Cardiac fibroblast (primary cell): ENCODE measurements around the gene TLR3.

Source experiments
- DNase-seq, 2 donors: peaks; one replicate each; pipeline versions ENCODE4 v3.0.0 to v3.0.0-alpha.2; 2010; ENCODE audit warnings: low read depth in 2 of 2
- H3K4me3 ChIP-seq, 2 donors: replicated peaks in 1 of 2; 1 replicate in 1 of 2; 2 replicates in 1 of 2; pipeline ENCODE4 v1.5.1; 2011; ENCODE audit warnings: low read depth in 2 of 2, low read length in 2 of 2, mild to moderate bottlenecking in 2 of 2, moderate library complexity in 1 of 2
- CTCF ChIP-seq: IDR thresholded peaks from one replicate; pipeline ENCODE4 v1.5.1; 2011; ENCODE audit warnings: low read depth, mild to moderate bottlenecking, low read length, inconsistent platforms

Gene TLR3

DNA sequence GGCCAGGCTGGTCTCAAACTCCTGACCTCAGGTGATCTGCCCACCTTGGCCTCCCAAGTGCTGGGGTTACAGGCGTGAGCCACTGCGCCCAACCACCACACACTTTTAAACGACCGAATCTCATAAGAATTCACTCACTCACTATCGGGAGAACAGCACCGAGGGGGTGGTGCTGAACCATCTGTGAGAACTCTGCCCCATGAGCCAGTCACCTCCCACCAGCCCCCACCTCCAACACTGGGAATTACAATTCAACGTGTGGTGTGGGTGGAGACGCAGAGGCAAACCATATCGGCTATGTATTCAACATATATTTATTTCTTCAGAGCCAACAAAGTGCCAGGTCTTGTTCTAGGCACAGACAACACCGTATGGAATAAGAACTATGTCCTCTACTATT is 3.6 kb downstream of the TLR3 start:
- TF ChIP-seq CTCF = no peak
- H3K4me3 ChIP-seq = no peak overlapping the region
- no peak for DNase-seq

- no peak for TF ChIP-seq CTCF
- H3K4me3 ChIP-seq = no peak overlapping the region
- no peak for DNase-seq
Measured at GRCh38 chr4:186074189-186074588, 5.2 kb downstream of the TLR3 start.

GRCh38 chr4:186078981-186079638 is 10.2 kb downstream of the TLR3 start:
- H3K4me3 ChIP-seq = no peak overlapping the region
- no peak for DNase-seq
- TF ChIP-seq CTCF = no peak

DNA sequence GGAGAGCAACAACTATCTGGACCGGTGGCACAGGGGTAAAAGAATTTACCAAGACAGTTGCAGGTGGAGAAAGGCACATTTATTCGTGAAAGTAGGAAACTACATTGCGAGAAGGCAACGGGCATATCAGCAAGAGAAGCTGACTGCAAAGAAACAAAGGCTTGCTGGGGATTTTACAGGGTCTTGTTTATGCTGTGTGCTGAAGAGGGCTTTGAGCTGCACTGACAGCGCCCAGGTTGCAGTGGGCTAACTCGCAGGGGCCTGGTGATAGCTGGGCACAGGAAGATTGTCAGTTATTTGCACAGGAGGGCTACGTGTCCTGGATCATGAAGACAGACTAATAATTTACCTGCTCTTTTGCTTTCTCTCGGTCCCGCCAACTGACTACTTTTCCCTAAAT is 10.7 kb downstream of the TLR3 start:
- TF ChIP-seq CTCF = no peak
- DNase-seq = no peak
- no peak overlapping the region for H3K4me3 ChIP-seq

GRCh38 chr4:186081202-186081807 is 12.3 kb downstream of the TLR3 start:
- TF ChIP-seq CTCF = no peak
- no peak for DNase-seq

DNA sequence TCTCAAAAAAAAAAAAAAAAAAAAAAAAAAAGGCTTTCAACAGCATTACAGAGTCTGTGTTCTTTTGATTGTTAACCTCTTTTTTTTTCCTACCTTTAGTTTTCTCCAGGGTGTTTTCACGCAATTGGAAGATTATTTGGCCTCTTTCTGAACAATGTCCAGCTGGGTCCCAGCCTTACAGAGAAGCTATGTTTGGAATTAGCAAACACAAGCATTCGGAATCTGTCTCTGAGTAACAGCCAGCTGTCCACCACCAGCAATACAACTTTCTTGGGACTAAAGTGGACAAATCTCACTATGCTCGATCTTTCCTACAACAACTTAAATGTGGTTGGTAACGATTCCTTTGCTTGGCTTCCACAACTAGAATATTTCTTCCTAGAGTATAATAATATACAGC is 13.3 kb downstream of the TLR3 start:
- TF ChIP-seq CTCF = no peak
- H3K4me3 ChIP-seq = no peak overlapping the region
- DNase-seq = no peak

More at GRCh38 chr4:186081202-186081807, 12.3 kb downstream of the TLR3 start:
- no peak overlapping the region for H3K4me3 ChIP-seq
